ENCODE results near the gene TOR1B.

GRCh38 chr9:129755151-129755550 is 47.8 kb upstream of the TOR1B start:
- TF ChIP-seq EZH2 (optimal IDR thresholded peaks at IDR 0.05; ENCODE audit: low read depth, low read length) (no peak), CTCF (IDR thresholded peaks at IDR 0.05; ENCODE audit: low read length) (no peak)

Data from MM.1S (cell line).